Right atrium auricular region (tissue), 2 donors: ENCODE data around the gene SPAG16. TPM values are rescaled to one million over a fixed set of nuclear protein-coding genes. Genes with fewer than 3 reads are reported as not detected.
"Not testable (repeated sequence)": the region's sequence is repeated elsewhere in the genome, so short reads cannot be mapped to it uniquely, and the experiment has no call there.

ENCODE experiments used
- DNase-seq: peaks from one replicate; pipeline ENCODE4 v3.0.0-alpha.2; 2019; ENCODE audit warnings: low spot score
- H3K27ac ChIP-seq, 2 donors: fragments of 200-600 bp; sonication (generic); 1 replicate in 1 of 2; 2 replicates in 1 of 2; pipeline ENCODE4 v1.5.1; 2016 to 2019
- H3K27me3 ChIP-seq, 2 donors: fragments of 200-600 bp; sonication (generic); one replicate each; pipeline versions ENCODE4 v1.5.1 to v1.6.0; 2017 to 2019
- H3K36me3 ChIP-seq: fragments of 200-600 bp; sonication (generic); one replicate; pipeline ENCODE4 v1.5.1; 2016
- H3K4me1 ChIP-seq, 2 donors: fragments of 200-600 bp; sonication (generic); one replicate each; pipeline versions ENCODE4 v1.5.1 to v1.6.0; 2017 to 2019
- H3K4me3 ChIP-seq, 2 donors: fragments of 200-600 bp; sonication (generic); 1 replicate in 1 of 2; 2 replicates in 1 of 2; pipeline ENCODE4 v1.5.1; 2017 to 2019; ENCODE audit warnings: mild to moderate bottlenecking in 1 of 2, moderate library complexity in 1 of 2
- H3K9me3 ChIP-seq, 2 donors: fragments of 200-600 bp; sonication (generic); one replicate each; pipeline ENCODE4 v1.5.1; 2019
- total RNA-seq, 2 donors: library from RNA; depleted of rRNA; stranded (reverse); fragments of >200 nt; gene quantifications; one replicate each; pipeline ENCODE4 v1.1.0, GENCODE V29; 2016
- TF ChIP-seq, protein P1 (sequence below), 2 donors: fragments of 200-600 bp; sonication (generic); IDR thresholded peaks; one replicate each; pipeline ENCODE4 v1.5.1; 2019; ENCODE audit warnings: antibody characterized with exemption in 2 of 2

Gene SPAG16
- total RNA-seq, 2 donors from 2014 or later: 17.3 to 18.3 TPM

- TF ChIP-seq, protein P1, sequence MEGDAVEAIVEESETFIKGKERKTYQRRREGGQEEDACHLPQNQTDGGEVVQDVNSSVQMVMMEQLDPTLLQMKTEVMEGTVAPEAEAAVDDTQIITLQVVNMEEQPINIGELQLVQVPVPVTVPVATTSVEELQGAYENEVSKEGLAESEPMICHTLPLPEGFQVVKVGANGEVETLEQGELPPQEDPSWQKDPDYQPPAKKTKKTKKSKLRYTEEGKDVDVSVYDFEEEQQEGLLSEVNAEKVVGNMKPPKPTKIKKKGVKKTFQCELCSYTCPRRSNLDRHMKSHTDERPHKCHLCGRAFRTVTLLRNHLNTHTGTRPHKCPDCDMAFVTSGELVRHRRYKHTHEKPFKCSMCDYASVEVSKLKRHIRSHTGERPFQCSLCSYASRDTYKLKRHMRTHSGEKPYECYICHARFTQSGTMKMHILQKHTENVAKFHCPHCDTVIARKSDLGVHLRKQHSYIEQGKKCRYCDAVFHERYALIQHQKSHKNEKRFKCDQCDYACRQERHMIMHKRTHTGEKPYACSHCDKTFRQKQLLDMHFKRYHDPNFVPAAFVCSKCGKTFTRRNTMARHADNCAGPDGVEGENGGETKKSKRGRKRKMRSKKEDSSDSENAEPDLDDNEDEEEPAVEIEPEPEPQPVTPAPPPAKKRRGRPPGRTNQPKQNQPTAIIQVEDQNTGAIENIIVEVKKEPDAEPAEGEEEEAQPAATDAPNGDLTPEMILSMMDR (IDR thresholded peaks at IDR 0.05): no peak
Measured at GRCh38 chr2:213669657-213670056, 385.4 kb downstream of the SPAG16 start.

GRCh38 chr2:213678437-213679218 is 394.4 kb downstream of the SPAG16 start:
- Histone ChIP-seq H3K27me3 (no peaks in the 10 kb centered on the region), H3K4me1 (no peaks in the 10 kb centered on the region), H3K4me3 (no peak overlapping the region), H3K9me3 (peaks cover 0 to 10% of the 10 kb centered on the region in 2 donors), H3K27ac (no peak overlapping the region), H3K36me3 (no peaks in the 10 kb centered on the region)
- DNase-seq: no peak
- TF ChIP-seq, protein P1 (IDR thresholded peaks at IDR 0.05): no peak

More at GRCh38 chr2:213669657-213670056, 385.4 kb downstream of the SPAG16 start:
- H3K36me3 ChIP-seq: no peaks in the 10 kb centered on the region
- no peaks in the 10 kb centered on the region for H3K9me3 ChIP-seq
- H3K27ac ChIP-seq: no peak overlapping the region
- H3K4me1 ChIP-seq: no peaks in the 10 kb centered on the region
- H3K4me3 ChIP-seq: no peak overlapping the region
- no peaks in the 10 kb centered on the region for H3K27me3 ChIP-seq
- no peak for DNase-seq

DNA sequence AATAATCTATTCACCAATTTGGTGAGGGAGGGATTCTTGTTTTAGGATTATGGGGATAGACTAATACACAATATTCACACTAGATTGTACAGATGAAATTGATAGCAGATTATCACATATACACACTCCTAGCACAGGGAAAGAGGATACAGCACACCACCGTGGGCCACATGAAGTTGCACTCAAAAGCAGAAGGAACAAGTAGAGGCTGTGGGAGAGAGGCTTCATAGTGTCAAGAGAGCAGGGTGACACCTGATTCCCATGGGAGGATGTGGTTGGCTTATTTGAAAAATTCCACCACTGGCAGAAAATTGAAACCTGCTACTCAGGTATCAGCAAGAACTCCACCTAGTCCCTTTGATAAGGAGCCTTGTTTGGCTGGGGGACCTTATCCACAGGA is 395.6 kb downstream of the SPAG16 start:
- no peak for DNase-seq
- no peak overlapping the region for H3K27ac ChIP-seq
- H3K27me3 ChIP-seq: no peaks in the 10 kb centered on the region
- no peaks in the 10 kb centered on the region for H3K4me1 ChIP-seq
- H3K4me3 ChIP-seq: no peak overlapping the region
- TF ChIP-seq, protein P1 (IDR thresholded peaks at IDR 0.05): no peak
- H3K36me3 ChIP-seq: no peaks in the 10 kb centered on the region
- peaks cover 0 to 10% of the 10 kb centered on the region in 2 donors for H3K9me3 ChIP-seq

- TF ChIP-seq, protein P1 (IDR thresholded peaks at IDR 0.05): no peak
- Histone ChIP-seq H3K27me3 (no peaks in the 10 kb centered on the region), H3K4me1 (no peaks in the 10 kb centered on the region), H3K36me3 (no peaks in the 10 kb centered on the region), H3K9me3 (peaks cover 0 to 10% of the 10 kb centered on the region in 2 donors), H3K4me3 (no peak overlapping the region), H3K27ac (no peak overlapping the region)
- DNase-seq: no peak
Measured at GRCh38 chr2:213682276-213682675, 398.0 kb downstream of the SPAG16 start.

- Histone ChIP-seq H3K9me3 (no peaks in the 10 kb centered on the region), H3K4me1 (no peaks in the 10 kb centered on the region), H3K27me3 (no peaks in the 10 kb centered on the region), H3K4me3 (no peak overlapping the region), H3K36me3 (no peaks in the 10 kb centered on the region), H3K27ac (no peak overlapping the region)
- no peak for DNase-seq
- TF ChIP-seq, protein P1 (IDR thresholded peaks at IDR 0.05): no peak
Measured at GRCh38 chr2:213688133-213688532, 403.9 kb downstream of the SPAG16 start.

- H3K27ac ChIP-seq: not testable (repeated sequence)
Measured at GRCh38 chr2:213688825-213689224, 404.6 kb downstream of the SPAG16 start.

More at GRCh38 chr2:213688825-213689224, 404.6 kb downstream of the SPAG16 start:
- H3K36me3 ChIP-seq, H3K27me3 ChIP-seq, DNase-seq, H3K9me3 ChIP-seq, H3K4me3 ChIP-seq, H3K4me1 ChIP-seq: not testable (repeated sequence)
